Measurements from ENCODE around the gene BTF3. TPM values are rescaled to one million over a fixed set of nuclear protein-coding genes. Genes with fewer than 3 reads are reported as not detected.
A peak's percentile ranks its signal among the peaks of the same experiment; 100 is the strongest.
"Not testable (repeated sequence)": the region's sequence is repeated elsewhere in the genome, so short reads cannot be mapped to it uniquely, and the experiment has no call there.

BTF3 gene
- total RNA-seq, 2 donors from 2014 or later = 527 to 610 TPM

DNA sequence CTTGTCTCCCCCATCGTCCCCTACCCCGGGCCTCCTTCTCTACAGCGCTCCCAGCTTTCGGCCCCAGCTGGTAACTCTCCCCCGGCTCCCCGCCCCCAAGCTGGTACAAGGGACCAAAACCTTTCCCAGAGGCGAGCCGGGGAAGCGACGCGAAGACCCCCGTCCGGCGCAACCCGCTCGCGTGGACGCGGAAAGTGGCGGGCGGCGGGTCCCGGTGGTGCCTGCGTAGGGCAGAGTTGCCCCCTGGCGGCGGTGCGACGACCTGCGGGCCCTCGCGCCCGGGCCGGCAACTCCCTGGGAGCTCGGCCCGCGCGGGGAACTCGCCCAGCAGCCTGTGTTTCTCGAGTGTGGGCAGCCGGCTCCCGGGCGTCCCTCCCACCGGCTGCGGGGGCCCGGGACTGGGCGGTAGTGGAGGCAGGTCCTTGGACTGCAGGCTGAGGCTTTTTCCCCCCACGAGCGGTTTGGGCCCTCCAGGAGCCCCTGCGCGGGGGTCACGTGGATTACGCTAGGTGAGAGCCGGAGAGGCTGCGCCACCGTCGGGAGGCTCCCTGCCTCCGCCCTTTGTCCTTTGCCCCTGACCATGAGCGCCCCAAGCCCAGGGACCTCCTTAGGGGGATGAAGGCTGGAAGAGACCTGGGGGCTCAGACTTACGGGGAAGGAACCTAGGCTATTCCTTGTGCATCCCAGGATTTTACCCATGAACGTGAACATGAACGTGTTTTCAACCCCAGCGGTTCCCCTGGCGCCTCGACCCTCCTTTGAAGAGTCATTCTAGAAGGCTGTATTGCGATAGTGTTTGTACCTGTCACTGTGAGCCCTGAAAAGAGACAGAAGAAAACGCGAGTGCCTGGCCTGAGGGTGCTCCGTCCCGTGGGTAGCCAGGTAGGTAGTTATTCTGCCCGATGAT, 46.8 kb upstream of the BTF3 start:
- TF ChIP-seq CTCF (IDR thresholded peaks at IDR 0.05) = peak; percentile 89

GRCh38 chr5:73452215-73452614, 46.0 kb upstream of the BTF3 start:
- Histone ChIP-seq H3K27me3 (peaks cover 67% of the 10 kb centered on the region), H3K4me1 (peaks cover 5% of the 10 kb centered on the region), H3K4me3 (no peak overlapping the region), H3K9me3 (no peaks in the 10 kb centered on the region), H3K36me3 (no peaks in the 10 kb centered on the region), H3K9ac (ENCODE audit: low read depth in 2 of 2, low read length in 2 of 2) (no peak overlapping the region), H3K27ac (no peak overlapping the region)
- DNase-seq = no peak
- TF ChIP-seq CTCF (IDR thresholded peaks at IDR 0.05) = no peak
- intact Hi-C loops (cut with DNase I) = loop anchor here (5.0 kb wide), 4 partner anchors 85 to 370 kb away; no protein-coding TSS in a partner anchor

More for the DNA sequence above, 46.8 kb upstream of the BTF3 start:
- peaks cover 5% of the 10 kb centered on the region for H3K4me1 ChIP-seq
- H3K27me3 ChIP-seq = peaks cover 71% of the 10 kb centered on the region
- H3K36me3 ChIP-seq = no peaks in the 10 kb centered on the region
- H3K9me3 ChIP-seq = no peaks in the 10 kb centered on the region
- H3K4me3 ChIP-seq = no peak overlapping the region
- H3K27ac ChIP-seq = no peak overlapping the region
- DNase-seq = peak; percentile 71
- intact Hi-C loops (cut with DNase I) = loop anchor here (5.0 kb wide), 4 partner anchors 86 to 369 kb away; no protein-coding TSS in a partner anchor
- no peak overlapping the region for H3K9ac ChIP-seq (ENCODE audit: low read depth in 2 of 2, low read length in 2 of 2)

DNA sequence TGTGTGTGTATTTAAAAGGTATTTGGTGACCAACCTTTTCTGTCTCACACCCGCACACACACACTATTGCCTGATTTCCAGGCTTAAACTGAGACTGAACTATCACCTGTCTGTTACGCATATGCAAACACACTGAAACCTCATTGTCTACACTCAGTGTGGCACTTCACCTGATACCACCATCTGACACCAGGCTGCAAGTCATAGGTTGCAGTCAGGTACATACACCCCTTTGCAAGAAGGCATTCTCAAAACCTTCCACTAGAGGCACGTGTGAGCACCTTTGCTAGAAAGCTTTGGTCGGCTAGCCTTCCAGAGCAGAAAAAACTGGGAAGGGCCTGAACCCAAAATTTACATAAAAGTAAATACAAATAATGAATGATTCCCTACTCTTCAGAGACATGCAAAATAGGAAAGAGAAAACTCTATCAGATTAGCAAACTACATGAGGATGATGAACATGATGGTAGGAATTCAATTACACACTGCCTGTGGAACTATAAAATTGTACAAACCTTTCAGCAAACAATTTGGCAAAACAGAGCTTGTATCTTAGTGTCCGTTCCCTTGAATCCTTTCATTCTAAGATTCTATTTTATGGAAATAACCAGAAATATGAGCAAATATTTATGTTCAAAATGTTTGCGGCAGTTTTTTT, 43.7 kb upstream of the BTF3 start:
- no peaks in the 10 kb centered on the region for H3K36me3 ChIP-seq
- intact Hi-C loops (cut with DNase I) = loop anchor here (5.0 kb wide), 4 partner anchors 83 to 372 kb away; no protein-coding TSS in a partner anchor
- H3K27ac ChIP-seq = no peak overlapping the region
- peak; percentile 67 for TF ChIP-seq CTCF (IDR thresholded peaks at IDR 0.05)
- H3K4me3 ChIP-seq = no peak overlapping the region
- peak; percentile 69 for DNase-seq
- H3K27me3 ChIP-seq = peaks cover 55% of the 10 kb centered on the region
- no peak overlapping the region for H3K9ac ChIP-seq (ENCODE audit: low read depth in 2 of 2, low read length in 2 of 2)
- peaks cover 5% of the 10 kb centered on the region for H3K4me1 ChIP-seq
- no peaks in the 10 kb centered on the region for H3K9me3 ChIP-seq

DNA sequence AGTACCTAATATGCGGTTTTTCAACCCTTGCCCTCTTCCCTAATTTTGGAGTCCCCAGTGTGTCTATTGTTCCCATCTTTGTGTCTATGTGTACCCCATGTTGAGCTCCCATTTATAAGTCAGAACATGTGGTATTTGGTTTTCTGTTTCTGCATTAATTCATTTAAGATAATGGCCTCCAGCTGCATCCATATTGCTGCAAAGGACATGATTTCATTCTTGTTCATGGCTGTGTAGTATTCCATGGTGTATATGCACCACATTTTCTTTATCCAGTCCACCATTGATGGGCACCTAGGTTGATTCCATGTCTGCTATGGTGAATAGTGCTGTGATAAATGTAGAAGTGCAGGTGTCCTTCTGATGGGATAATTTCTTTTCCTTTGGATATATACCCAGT, 41.8 kb upstream of the BTF3 start:
- H3K36me3 ChIP-seq; H3K27ac ChIP-seq; H3K4me3 ChIP-seq; intact Hi-C loops (cut with DNase I); H3K9ac ChIP-seq (ENCODE audit: low read depth in 2 of 2, low read length in 2 of 2); DNase-seq; H3K9me3 ChIP-seq; H3K4me1 ChIP-seq: not testable (repeated sequence)
- peaks cover 36% of the 10 kb centered on the region for H3K27me3 ChIP-seq

DNA sequence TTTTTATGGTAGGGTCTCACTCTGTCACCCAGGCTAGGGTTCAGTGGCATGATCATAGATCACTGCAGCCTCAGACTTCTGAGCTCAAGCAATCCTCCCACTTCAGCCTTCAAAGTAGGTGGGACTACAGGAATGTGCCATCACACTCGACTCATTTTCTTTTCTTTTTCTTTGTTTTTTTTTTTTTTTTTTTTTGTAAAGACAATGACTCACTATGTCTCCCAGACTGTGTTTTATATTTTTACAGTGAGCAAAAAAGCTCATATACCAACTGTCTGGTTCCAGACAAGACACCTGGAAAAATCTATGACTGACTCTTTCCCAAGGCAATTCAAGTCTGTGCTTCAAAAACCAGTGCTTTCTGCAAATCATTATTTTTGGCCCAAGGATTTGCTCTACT, 38.9 kb upstream of the BTF3 start:
- intact Hi-C loops (cut with DNase I) = no loop called here
- no peaks in the 10 kb centered on the region for H3K36me3 ChIP-seq
- H3K4me1 ChIP-seq = no peaks in the 10 kb centered on the region
- no peak for DNase-seq
- H3K9ac ChIP-seq (ENCODE audit: low read depth in 2 of 2, low read length in 2 of 2) = no peak overlapping the region
- no peaks in the 10 kb centered on the region for H3K9me3 ChIP-seq
- TF ChIP-seq CTCF (IDR thresholded peaks at IDR 0.05) = no peak
- H3K27me3 ChIP-seq = peaks cover 7% of the 10 kb centered on the region
- no peak overlapping the region for H3K4me3 ChIP-seq
- no peak overlapping the region for H3K27ac ChIP-seq
